ENCODE measurements around the gene NUMBL.

DNA sequence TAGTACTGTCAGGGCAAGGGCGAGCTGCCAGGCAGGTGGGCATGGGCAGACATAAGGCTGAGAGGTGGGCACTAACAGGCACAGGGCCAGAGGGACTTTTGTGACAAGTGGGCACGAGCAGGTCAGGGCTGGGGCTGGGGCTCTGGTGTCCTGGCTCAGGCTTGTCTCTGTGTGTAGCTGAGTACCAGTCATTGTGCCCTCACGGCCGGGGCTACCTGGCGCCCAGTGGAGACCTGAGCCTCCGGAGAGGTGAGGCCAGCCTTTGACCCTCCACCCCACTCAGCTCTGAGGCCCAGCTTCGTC lies 67.7 kb downstream of the NUMBL start:
- TF ChIP-seq EZH2 (IDR thresholded peaks at IDR 0.05; ENCODE audit: low read depth, low read length, severe bottlenecking), result no peak
- no peak for TF ChIP-seq CTCF (IDR thresholded peaks at IDR 0.05; ENCODE audit: control extremely low read depth in 1 of 3, insufficient read depth in 1 of 3, low read depth in 1 of 3, low read length in 3 of 3)
- no peak for TF ChIP-seq CREB1 (IDR thresholded peaks at IDR 0.05)
- TF ChIP-seq YY1 (IDR thresholded peaks at IDR 0.05; ENCODE audit: low read depth, low read length), result no peak
- no peak for TF ChIP-seq RFX5 (IDR thresholded peaks at IDR 0.05; ENCODE audit: borderline replicate concordance, low read depth, low read length)
- TF ChIP-seq, protein P1, sequence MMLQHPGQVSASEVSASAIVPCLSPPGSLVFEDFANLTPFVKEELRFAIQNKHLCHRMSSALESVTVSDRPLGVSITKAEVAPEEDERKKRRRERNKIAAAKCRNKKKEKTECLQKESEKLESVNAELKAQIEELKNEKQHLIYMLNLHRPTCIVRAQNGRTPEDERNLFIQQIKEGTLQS (IDR thresholded peaks at IDR 0.05; ENCODE audit: insufficient read depth, low read depth, low read length), result no peak
- TF ChIP-seq SIN3A (conservative IDR thresholded peaks at IDR 0.05 in 1 of 2, IDR thresholded peaks at IDR 0.05 in 1 of 2; ENCODE audit: low read depth in 1 of 2, low read length in 2 of 2), result no peak
- TF ChIP-seq KDM1A (IDR thresholded peaks at IDR 0.05; ENCODE audit: borderline replicate concordance, low read length), result no peak
